H1 (cell line): ENCODE measurements around the gene SPINK5. TPM values are rescaled to one million over a fixed set of nuclear protein-coding genes. Genes with fewer than 3 reads are reported as not detected.

Experiments
- BRCA1 ChIP-seq: IDR thresholded peaks from 2 replicates; pipeline ENCODE4 v1.6.1; 2012; ENCODE audit warnings: low read depth, low read length, improper control_type of control experiment
- EP300 ChIP-seq, 2 experiments: IDR thresholded peaks; 1 replicate in 1 of 2; 2 replicates in 1 of 2; pipeline ENCODE4 v1.6.1; 2011 to 2012; ENCODE audit warnings: low read depth in 2 of 2, low read length in 2 of 2, mild to moderate bottlenecking in 2 of 2, borderline replicate concordance in 1 of 2, inconsistent platforms in 1 of 2, moderate library complexity in 1 of 2
- RXRA ChIP-seq: IDR thresholded peaks from 2 replicates; pipeline ENCODE4 v1.6.1; 2011; ENCODE audit warnings: low read depth, mild to moderate bottlenecking, low read length, moderate library complexity; ENCODE audit not compliant: insufficient read depth
- SIX5 ChIP-seq: IDR thresholded peaks from 2 replicates; pipeline ENCODE4 v1.6.1; 2011; ENCODE audit warnings: mild to moderate bottlenecking, low read depth, low read length
- SP2 ChIP-seq: IDR thresholded peaks from 2 replicates; pipeline ENCODE4 v1.6.1; 2012; ENCODE audit warnings: mild to moderate bottlenecking, low read length, inconsistent platforms
- SUZ12 ChIP-seq: fragments of 200-600 bp; sonication (generic); IDR thresholded peaks from 2 replicates; pipeline ENCODE4 v1.6.1; 2012; ENCODE audit warnings: mild to moderate bottlenecking, inconsistent platforms, low read length, moderate library complexity, mixed read lengths
- TAF7 ChIP-seq: optimal IDR thresholded peaks from 2 replicates; pipeline ENCODE3; 2011; ENCODE audit warnings: low read depth, mild to moderate bottlenecking, inconsistent platforms, low read length, moderate library complexity, borderline replicate concordance
- YY1 ChIP-seq: IDR thresholded peaks from 2 replicates; pipeline ENCODE4 v1.6.1; 2011; ENCODE audit warnings: low read depth, mild to moderate bottlenecking, low read length
- polyA plus RNA-seq, 7 experiments: library from polyadenylated mRNA; depleted of rRNA in 3 of 7; stranded (reverse) in 5 of 7; unstranded in 2 of 7; fragments of >200 nt in 5 of 7; fragments of 200-250 nt in 2 of 7; gene quantifications; 1 replicate in 5 of 7; 2 replicates in 1 of 7; 4 replicates in 1 of 7; pipeline versions ENCODE4 v1.2.1 to v1.2.3, GENCODE V29; 2011 to 2013; ENCODE audit warnings: missing spikeins in 2 of 7, mixed read lengths in 2 of 7
- total RNA-seq: library from RNA; stranded (reverse); fragmentation: NEBNext Ultra II Directional; extraction: Animal tissue kit (Norgen Biotek cat#: 25700); gene quantifications from 2 replicates; pipeline ENCODE4 v1.2.1, GENCODE V29; 2021
- TF ChIP-seq, protein P1 (sequence below): fragments of 300-600 bp; sonication (generic); IDR thresholded peaks from 2 replicates; pipeline ENCODE4 v1.7.1; 2012; ENCODE audit warnings: low read length, moderate library complexity, mild to moderate bottlenecking, inconsistent platforms; ENCODE audit not compliant: insufficient replicate concordance
- TF ChIP-seq, protein P2 (sequence below): IDR thresholded peaks from 2 replicates; pipeline ENCODE4 v1.6.1; 2012; ENCODE audit warnings: low read length, inconsistent platforms

SPINK5 gene
- total and polyA plus RNA-seq, 2 of the 8 experiments (the other 6 are each of a cell fraction or from before 2014, with no cell fraction given): 1.4 to 2.2 TPM

DNA sequence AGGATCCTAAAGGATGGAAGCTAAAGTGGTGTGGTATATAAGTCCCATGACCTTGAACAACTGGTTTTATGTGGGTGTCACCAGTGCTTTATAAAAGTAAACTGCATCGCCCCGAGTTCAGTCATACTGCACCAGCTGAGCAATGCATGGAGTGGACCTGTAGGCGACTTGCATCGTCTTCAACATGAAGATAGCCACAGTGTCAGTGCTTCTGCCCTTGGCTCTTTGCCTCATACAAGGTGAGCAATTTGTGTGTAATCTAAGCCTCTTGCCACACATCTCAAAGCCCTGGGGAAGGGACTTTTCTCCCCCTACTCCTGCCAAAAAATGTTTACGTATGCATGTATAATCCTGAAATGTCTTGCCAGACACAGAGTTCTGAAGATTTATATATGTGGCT lies at the start of gene SPINK5 (continued):
- TF ChIP-seq, protein P1, sequence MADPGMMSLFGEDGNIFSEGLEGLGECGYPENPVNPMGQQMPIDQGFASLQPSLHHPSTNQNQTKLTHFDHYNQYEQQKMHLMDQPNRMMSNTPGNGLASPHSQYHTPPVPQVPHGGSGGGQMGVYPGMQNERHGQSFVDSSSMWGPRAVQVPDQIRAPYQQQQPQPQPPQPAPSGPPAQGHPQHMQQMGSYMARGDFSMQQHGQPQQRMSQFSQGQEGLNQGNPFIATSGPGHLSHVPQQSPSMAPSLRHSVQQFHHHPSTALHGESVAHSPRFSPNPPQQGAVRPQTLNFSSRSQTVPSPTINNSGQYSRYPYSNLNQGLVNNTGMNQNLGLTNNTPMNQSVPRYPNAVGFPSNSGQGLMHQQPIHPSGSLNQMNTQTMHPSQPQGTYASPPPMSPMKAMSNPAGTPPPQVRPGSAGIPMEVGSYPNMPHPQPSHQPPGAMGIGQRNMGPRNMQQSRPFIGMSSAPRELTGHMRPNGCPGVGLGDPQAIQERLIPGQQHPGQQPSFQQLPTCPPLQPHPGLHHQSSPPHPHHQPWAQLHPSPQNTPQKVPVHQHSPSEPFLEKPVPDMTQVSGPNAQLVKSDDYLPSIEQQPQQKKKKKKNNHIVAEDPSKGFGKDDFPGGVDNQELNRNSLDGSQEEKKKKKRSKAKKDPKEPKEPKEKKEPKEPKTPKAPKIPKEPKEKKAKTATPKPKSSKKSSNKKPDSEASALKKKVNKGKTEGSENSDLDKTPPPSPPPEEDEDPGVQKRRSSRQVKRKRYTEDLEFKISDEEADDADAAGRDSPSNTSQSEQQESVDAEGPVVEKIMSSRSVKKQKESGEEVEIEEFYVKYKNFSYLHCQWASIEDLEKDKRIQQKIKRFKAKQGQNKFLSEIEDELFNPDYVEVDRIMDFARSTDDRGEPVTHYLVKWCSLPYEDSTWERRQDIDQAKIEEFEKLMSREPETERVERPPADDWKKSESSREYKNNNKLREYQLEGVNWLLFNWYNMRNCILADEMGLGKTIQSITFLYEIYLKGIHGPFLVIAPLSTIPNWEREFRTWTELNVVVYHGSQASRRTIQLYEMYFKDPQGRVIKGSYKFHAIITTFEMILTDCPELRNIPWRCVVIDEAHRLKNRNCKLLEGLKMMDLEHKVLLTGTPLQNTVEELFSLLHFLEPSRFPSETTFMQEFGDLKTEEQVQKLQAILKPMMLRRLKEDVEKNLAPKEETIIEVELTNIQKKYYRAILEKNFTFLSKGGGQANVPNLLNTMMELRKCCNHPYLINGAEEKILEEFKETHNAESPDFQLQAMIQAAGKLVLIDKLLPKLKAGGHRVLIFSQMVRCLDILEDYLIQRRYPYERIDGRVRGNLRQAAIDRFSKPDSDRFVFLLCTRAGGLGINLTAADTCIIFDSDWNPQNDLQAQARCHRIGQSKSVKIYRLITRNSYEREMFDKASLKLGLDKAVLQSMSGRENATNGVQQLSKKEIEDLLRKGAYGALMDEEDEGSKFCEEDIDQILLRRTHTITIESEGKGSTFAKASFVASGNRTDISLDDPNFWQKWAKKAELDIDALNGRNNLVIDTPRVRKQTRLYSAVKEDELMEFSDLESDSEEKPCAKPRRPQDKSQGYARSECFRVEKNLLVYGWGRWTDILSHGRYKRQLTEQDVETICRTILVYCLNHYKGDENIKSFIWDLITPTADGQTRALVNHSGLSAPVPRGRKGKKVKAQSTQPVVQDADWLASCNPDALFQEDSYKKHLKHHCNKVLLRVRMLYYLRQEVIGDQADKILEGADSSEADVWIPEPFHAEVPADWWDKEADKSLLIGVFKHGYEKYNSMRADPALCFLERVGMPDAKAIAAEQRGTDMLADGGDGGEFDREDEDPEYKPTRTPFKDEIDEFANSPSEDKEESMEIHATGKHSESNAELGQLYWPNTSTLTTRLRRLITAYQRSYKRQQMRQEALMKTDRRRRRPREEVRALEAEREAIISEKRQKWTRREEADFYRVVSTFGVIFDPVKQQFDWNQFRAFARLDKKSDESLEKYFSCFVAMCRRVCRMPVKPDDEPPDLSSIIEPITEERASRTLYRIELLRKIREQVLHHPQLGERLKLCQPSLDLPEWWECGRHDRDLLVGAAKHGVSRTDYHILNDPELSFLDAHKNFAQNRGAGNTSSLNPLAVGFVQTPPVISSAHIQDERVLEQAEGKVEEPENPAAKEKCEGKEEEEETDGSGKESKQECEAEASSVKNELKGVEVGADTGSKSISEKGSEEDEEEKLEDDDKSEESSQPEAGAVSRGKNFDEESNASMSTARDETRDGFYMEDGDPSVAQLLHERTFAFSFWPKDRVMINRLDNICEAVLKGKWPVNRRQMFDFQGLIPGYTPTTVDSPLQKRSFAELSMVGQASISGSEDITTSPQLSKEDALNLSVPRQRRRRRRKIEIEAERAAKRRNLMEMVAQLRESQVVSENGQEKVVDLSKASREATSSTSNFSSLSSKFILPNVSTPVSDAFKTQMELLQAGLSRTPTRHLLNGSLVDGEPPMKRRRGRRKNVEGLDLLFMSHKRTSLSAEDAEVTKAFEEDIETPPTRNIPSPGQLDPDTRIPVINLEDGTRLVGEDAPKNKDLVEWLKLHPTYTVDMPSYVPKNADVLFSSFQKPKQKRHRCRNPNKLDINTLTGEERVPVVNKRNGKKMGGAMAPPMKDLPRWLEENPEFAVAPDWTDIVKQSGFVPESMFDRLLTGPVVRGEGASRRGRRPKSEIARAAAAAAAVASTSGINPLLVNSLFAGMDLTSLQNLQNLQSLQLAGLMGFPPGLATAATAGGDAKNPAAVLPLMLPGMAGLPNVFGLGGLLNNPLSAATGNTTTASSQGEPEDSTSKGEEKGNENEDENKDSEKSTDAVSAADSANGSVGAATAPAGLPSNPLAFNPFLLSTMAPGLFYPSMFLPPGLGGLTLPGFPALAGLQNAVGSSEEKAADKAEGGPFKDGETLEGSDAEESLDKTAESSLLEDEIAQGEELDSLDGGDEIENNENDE: no peak
- no peak for TF ChIP-seq BRCA1
- TF ChIP-seq, protein P2, sequence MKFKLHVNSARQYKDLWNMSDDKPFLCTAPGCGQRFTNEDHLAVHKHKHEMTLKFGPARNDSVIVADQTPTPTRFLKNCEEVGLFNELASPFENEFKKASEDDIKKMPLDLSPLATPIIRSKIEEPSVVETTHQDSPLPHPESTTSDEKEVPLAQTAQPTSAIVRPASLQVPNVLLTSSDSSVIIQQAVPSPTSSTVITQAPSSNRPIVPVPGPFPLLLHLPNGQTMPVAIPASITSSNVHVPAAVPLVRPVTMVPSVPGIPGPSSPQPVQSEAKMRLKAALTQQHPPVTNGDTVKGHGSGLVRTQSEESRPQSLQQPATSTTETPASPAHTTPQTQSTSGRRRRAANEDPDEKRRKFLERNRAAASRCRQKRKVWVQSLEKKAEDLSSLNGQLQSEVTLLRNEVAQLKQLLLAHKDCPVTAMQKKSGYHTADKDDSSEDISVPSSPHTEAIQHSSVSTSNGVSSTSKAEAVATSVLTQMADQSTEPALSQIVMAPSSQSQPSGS: no peak
- TF ChIP-seq EP300 (IDR thresholded peaks at IDR 0.05; ENCODE audit: borderline replicate concordance in 1 of 2, low read depth in 2 of 2, low read length in 2 of 2): no peak
- TF ChIP-seq SP2: no peak
- no peak for TF ChIP-seq SIX5
- no peak for TF ChIP-seq TAF7
- TF ChIP-seq RXRA: no peak
- no peak for TF ChIP-seq YY1
- TF ChIP-seq SUZ12: no peak
